Measurements from ENCODE around the gene NTF3.

The NTF3 gene

GRCh38 chr12:5492562-5492961 is 60.7 kb downstream of the NTF3 start:
- Histone ChIP-seq H3K4me3 (ENCODE audit: low read depth in 1 of 2, low read length in 2 of 2) (no peak overlapping the region), H3K27ac (ENCODE audit: low read length) (no peak overlapping the region), H3K27me3 (ENCODE audit: insufficient read depth, low read length, poor library complexity) (peaks cover 16% of the 10 kb centered on the region), H3K9ac (ENCODE audit: low read depth, low read length) (no peak overlapping the region), H3K36me3 (ENCODE audit: insufficient read depth, low read length) (no peaks in the 10 kb centered on the region), H3K9me3 (ENCODE audit: insufficient read depth, low read length, severe bottlenecking) (no peaks in the 10 kb centered on the region), H4K20me1 (ENCODE audit: insufficient read depth, low read length) (no peaks in the 10 kb centered on the region), H3K4me1 (ENCODE audit: insufficient read depth, low read length) (no peaks in the 10 kb centered on the region), H3K4me2 (ENCODE audit: insufficient read depth, low read length) (no peak overlapping the region), H2AFZ (ENCODE audit: low read depth, low read length) (no peak overlapping the region), H3K79me2 (ENCODE audit: insufficient read depth, low read length) (no peaks in the 10 kb centered on the region)
- no peak for TF ChIP-seq EZH2 (IDR thresholded peaks at IDR 0.05; ENCODE audit: borderline replicate concordance, low read depth, low read length, severe bottlenecking)
- TF ChIP-seq CTCF (IDR thresholded peaks at IDR 0.05; ENCODE audit: borderline replicate concordance, extremely low read depth, low read length, poor library complexity, severe bottlenecking): no peak
- ATAC-seq (ENCODE audit: insufficient read depth, low read depth) (no peak), DNase-seq (no peak)

- ATAC-seq (ENCODE audit: insufficient read depth, low read depth): no peak
- Histone ChIP-seq H3K27ac (ENCODE audit: low read length) (no peak overlapping the region), H4K20me1 (ENCODE audit: insufficient read depth, low read length) (no peaks in the 10 kb centered on the region), H3K4me2 (ENCODE audit: insufficient read depth, low read length) (no peak overlapping the region), H3K4me1 (ENCODE audit: insufficient read depth, low read length) (no peaks in the 10 kb centered on the region), H3K79me2 (ENCODE audit: insufficient read depth, low read length) (no peaks in the 10 kb centered on the region), H2AFZ (ENCODE audit: low read depth, low read length) (no peak overlapping the region), H3K4me3 (ENCODE audit: low read depth in 1 of 2, low read length in 2 of 2) (no peak overlapping the region), H3K9ac (ENCODE audit: low read depth, low read length) (no peak overlapping the region), H3K9me3 (ENCODE audit: insufficient read depth, low read length, severe bottlenecking) (no peaks in the 10 kb centered on the region), H3K27me3 (ENCODE audit: insufficient read depth, low read length, poor library complexity) (peaks cover 13% of the 10 kb centered on the region), H3K36me3 (ENCODE audit: insufficient read depth, low read length) (no peaks in the 10 kb centered on the region)
- TF ChIP-seq EZH2 (IDR thresholded peaks at IDR 0.05; ENCODE audit: borderline replicate concordance, low read depth, low read length, severe bottlenecking): no peak
- TF ChIP-seq CTCF (IDR thresholded peaks at IDR 0.05; ENCODE audit: borderline replicate concordance, extremely low read depth, low read length, poor library complexity, severe bottlenecking): no peak
- no peak for DNase-seq
These were observed 61.1 kb downstream of the NTF3 start for GRCh38 chr12:5493018-5493417.

- Histone ChIP-seq H3K27me3 (ENCODE audit: insufficient read depth, low read length, poor library complexity) (peaks cover 13% of the 10 kb centered on the region), H4K20me1 (ENCODE audit: insufficient read depth, low read length) (no peaks in the 10 kb centered on the region), H3K79me2 (ENCODE audit: insufficient read depth, low read length) (no peaks in the 10 kb centered on the region), H3K4me3 (ENCODE audit: low read depth in 1 of 2, low read length in 2 of 2) (no peak overlapping the region), H3K27ac (ENCODE audit: low read length) (no peak overlapping the region), H3K9me3 (ENCODE audit: insufficient read depth, low read length, severe bottlenecking) (no peaks in the 10 kb centered on the region), H3K36me3 (ENCODE audit: insufficient read depth, low read length) (no peaks in the 10 kb centered on the region), H2AFZ (ENCODE audit: low read depth, low read length) (no peak overlapping the region), H3K9ac (ENCODE audit: low read depth, low read length) (no peak overlapping the region), H3K4me1 (ENCODE audit: insufficient read depth, low read length) (no peaks in the 10 kb centered on the region), H3K4me2 (ENCODE audit: insufficient read depth, low read length) (no peak overlapping the region)
- TF ChIP-seq EZH2 (IDR thresholded peaks at IDR 0.05; ENCODE audit: borderline replicate concordance, low read depth, low read length, severe bottlenecking) (no peak), CTCF (IDR thresholded peaks at IDR 0.05; ENCODE audit: borderline replicate concordance, extremely low read depth, low read length, poor library complexity, severe bottlenecking) (no peak)
- ATAC-seq (ENCODE audit: insufficient read depth, low read depth) (no peak), DNase-seq (no peak)
These were observed 62.4 kb downstream of the NTF3 start for GRCh38 chr12:5494343-5494742.

All from DND-41 (cell line).